OCI-LY3 (cell line): Measurements from ENCODE around the gene GJE1.
"Not testable (repeated sequence)": the region's sequence is repeated elsewhere in the genome, so short reads cannot be mapped to it uniquely, and the experiment has no call there.

Experiments used
- H2AFZ ChIP-seq: fragments of 200-600, 300-600 bp; shearing (Covaris generic); 2 replicates; pipeline ENCODE4 v1.6.0; 2014; ENCODE audit warnings: antibody characterized with exemption, low read depth, low read length
- H3K27ac ChIP-seq: fragments of 200-600, 300-600 bp; sonication (generic); 2 replicates; pipeline ENCODE4 v1.5.1; 2014; ENCODE audit warnings: mild to moderate bottlenecking, low read length, moderate library complexity, mixed read lengths
- H3K27me3 ChIP-seq: fragments of 200-600, 300-600 bp; sonication (generic); 2 replicates; pipeline ENCODE4 v1.6.1; 2014; ENCODE audit warnings: low read depth, low read length, mixed read lengths
- H3K36me3 ChIP-seq: fragments of 200-600, 300-600 bp; sonication (generic); replicated peaks from 2 replicates; pipeline ENCODE3; 2014; ENCODE audit warnings: low read depth, low read length, mixed read lengths
- H3K4me1 ChIP-seq: fragments of 300-600, 200-600 bp; sonication (generic); 2 replicates; pipeline ENCODE4 v1.6.1; 2014; ENCODE audit warnings: low read length, mixed read lengths
- H3K4me2 ChIP-seq: fragments of 200-600, 300-600 bp; sonication (generic); 2 replicates; pipeline ENCODE4 v1.6.1; 2014; ENCODE audit warnings: low read length, mixed read lengths
- H3K4me3 ChIP-seq: fragments of 300-600, 200-600 bp; sonication (generic); 2 replicates; pipeline ENCODE4 v1.5.1; 2014; ENCODE audit warnings: antibody characterized with exemption, mild to moderate bottlenecking, low read length, moderate library complexity
- H3K79me2 ChIP-seq: fragments of 300-600, 200-600 bp; shearing (Covaris generic); 2 replicates; pipeline ENCODE4 v1.6.1; 2014; ENCODE audit warnings: mild to moderate bottlenecking, low read length, mixed read lengths
- H3K9ac ChIP-seq: fragments of 300-600, 200-600 bp; shearing (Covaris generic); 2 replicates; pipeline ENCODE4 v1.6.0; 2014; ENCODE audit warnings: mild to moderate bottlenecking, low read length, moderate library complexity
- H3K9me3 ChIP-seq: fragments of 200-600, 300-600 bp; shearing (Covaris generic); 2 replicates; pipeline ENCODE4 v1.6.1; 2014; ENCODE audit warnings: low read length, mixed read lengths; ENCODE audit not compliant: insufficient read depth
- H4K20me1 ChIP-seq: fragments of 200-600, 300-600 bp; sonication (generic); 2 replicates; pipeline ENCODE4 v1.6.1; 2016; ENCODE audit warnings: low read length, mixed read lengths; ENCODE audit not compliant: insufficient read depth
- CTCF ChIP-seq: fragments of 200-600, 300-600 bp; sonication (generic); IDR thresholded peaks from 2 replicates; pipeline ENCODE4 v1.5.1; 2014; ENCODE audit warnings: antibody characterized with exemption, low read length, low read depth
- EZH2phosphoT487 ChIP-seq: fragments of 200-600 bp; shearing (Covaris generic); IDR thresholded peaks from 2 replicates; pipeline ENCODE4 v1.6.1; 2018; ENCODE audit warnings: antibody characterized with exemption, mixed run types, low read depth

GJE1 gene

GRCh38 chr6:142132625-142133024 is at the start of gene GJE1:
TSS of gene GJE1 (plus strand) at chr6:142132925. CDS start at chr6:142133159, 234 bp downstream.
- Histone ChIP-seq H3K4me3 (no peak within 1 kb of the TSS), H3K79me2 (no peaks in the 10 kb centered on the region)
- TF ChIP-seq CTCF = no peak
- TF ChIP-seq EZH2phosphoT487 = no peak

GRCh38 chr6:142087950-142088857 is 44.5 kb upstream of the GJE1 start:
- Histone ChIP-seq H3K27me3 (no peaks in the 10 kb centered on the region), H3K9ac (no peak overlapping the region), H2AFZ (no peak overlapping the region), H4K20me1 (no peaks in the 10 kb centered on the region), H3K4me1 (peaks cover 4% of the 10 kb centered on the region; the same call in 1 of the 2 replicates), H3K9me3 (no peaks in the 10 kb centered on the region), H3K4me2 (no peak overlapping the region), H3K4me3 (no peak overlapping the region), H3K27ac (no peak overlapping the region), H3K79me2 (no peaks in the 10 kb centered on the region), H3K36me3 (no peaks in the 10 kb centered on the region)
- TF ChIP-seq EZH2phosphoT487 (no peak), CTCF (no peak)

More at GRCh38 chr6:142132625-142133024, at the start of gene GJE1:
- Histone ChIP-seq H3K9ac (no peak within 1 kb of the TSS), H3K4me1 (no peaks in the 10 kb centered on the region), H3K9me3 (no peaks in the 10 kb centered on the region), H4K20me1 (no peaks in the 10 kb centered on the region), H3K36me3 (no peaks in the 10 kb centered on the region), H3K27ac (no peak within 1 kb of the TSS), H3K27me3 (no peaks in the 10 kb centered on the region), H3K4me2 (no peak within 1 kb of the TSS), H2AFZ (no peak within 1 kb of the TSS)

GRCh38 chr6:142088858-142089216 is 43.9 kb upstream of the GJE1 start:
- Histone ChIP-seq H3K9ac (no peak overlapping the region), H3K36me3 (no peaks in the 10 kb centered on the region), H3K4me1 (peaks cover 4% of the 10 kb centered on the region; the same call in 1 of the 2 replicates), H3K4me3 (no peak overlapping the region), H3K27ac (no peak overlapping the region), H3K79me2 (no peaks in the 10 kb centered on the region), H3K9me3 (no peaks in the 10 kb centered on the region), H3K4me2 (no peak overlapping the region), H4K20me1 (no peaks in the 10 kb centered on the region), H2AFZ (no peak overlapping the region), H3K27me3 (no peaks in the 10 kb centered on the region)
- TF ChIP-seq CTCF = no peak
- TF ChIP-seq EZH2phosphoT487 = no peak

GRCh38 chr6:142104820-142105219 is 27.9 kb upstream of the GJE1 start:
- not testable (repeated sequence) for H3K4me2 ChIP-seq, H3K79me2 ChIP-seq, H3K4me3 ChIP-seq, H2AFZ ChIP-seq, H3K4me1 ChIP-seq, H3K9me3 ChIP-seq, H3K27ac ChIP-seq, H4K20me1 ChIP-seq, H3K9ac ChIP-seq, H3K36me3 ChIP-seq, H3K27me3 ChIP-seq

- not testable (repeated sequence) for H3K4me3 ChIP-seq, H4K20me1 ChIP-seq, H3K36me3 ChIP-seq, H3K9me3 ChIP-seq, H3K9ac ChIP-seq, H3K4me2 ChIP-seq, H3K27ac ChIP-seq, H3K79me2 ChIP-seq, H3K4me1 ChIP-seq, H2AFZ ChIP-seq, H3K27me3 ChIP-seq
These were observed 21.9 kb upstream of the GJE1 start for GRCh38 chr6:142110820-142111219.
